GM19463 (cell line): ENCODE data around the gene ENDOG.
"Not testable (repeated sequence)": the region's sequence is repeated elsewhere in the genome, so short reads cannot be mapped to it uniquely, and the experiment has no call there.

Experiments
- ATAC-seq: cut with Tn5 transposase; IDR thresholded peaks from one replicate; pipeline ENCODE4 v1.9.1; 2021; ENCODE audit warnings: mild to moderate bottlenecking, moderate library complexity; ENCODE audit not compliant: unreplicated experiment

ENDOG gene

DNA sequence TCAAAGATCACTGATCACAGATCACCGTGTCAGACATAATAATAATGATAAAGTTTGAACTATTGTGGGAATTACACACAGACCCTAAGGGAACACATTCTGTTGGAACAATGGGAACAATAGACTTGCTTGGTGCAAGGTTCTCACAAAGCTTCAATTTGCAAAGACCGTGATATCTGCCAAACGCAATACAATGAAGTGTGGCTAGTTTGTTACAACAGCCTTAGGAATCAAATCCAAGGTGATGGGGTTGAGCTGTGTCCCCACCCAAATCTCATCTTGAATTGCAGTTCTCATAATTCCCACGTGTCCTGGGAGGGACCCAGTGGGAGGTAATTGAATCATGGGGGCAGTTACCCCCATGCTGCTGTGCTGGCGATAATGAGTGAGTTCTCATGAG lies 42.6 kb downstream of the ENDOG start:
- ATAC-seq: no peak

DNA sequence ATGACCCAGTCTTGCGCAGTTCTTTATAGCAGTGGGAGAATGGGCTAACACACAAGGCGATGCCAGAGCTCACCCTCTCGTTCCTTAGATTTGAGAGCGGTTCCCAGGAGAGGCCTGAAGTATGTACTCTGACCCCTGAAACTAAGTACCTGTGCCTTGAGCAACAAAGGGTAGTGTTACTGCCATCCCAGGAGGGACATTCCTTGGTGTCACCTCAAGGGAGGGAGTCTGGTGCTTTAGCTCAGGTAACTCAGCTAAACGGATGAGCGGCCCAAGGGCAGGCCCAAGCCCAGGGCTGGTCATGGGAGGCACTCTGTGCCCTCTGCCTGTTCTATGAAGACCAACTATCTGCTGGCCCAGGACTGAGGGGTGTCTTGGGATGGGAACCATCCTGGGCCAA lies 43.2 kb downstream of the ENDOG start:
- ATAC-seq: no peak

DNA sequence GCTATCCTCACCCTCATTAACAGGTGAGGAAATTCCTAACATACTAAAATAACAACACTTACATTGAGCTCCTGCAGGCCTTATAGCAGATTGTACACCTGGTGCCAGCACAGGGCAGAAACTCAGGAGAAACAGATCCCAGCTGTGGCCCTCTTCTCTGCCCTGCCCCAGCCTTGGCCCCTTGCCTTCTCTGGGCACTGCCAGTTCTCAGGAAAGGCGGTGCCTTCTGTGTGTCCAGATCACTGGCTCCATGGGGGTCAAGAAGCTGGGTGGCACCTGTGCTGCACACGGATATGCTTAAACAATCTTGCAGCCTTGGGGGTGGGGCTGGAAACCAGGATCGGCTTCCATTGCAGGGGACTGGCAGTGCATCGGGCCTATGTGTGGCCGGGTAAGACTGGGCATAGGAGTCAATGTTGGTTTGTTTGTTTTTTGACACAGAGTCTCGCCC lies 44.1 kb downstream of the ENDOG start:
- ATAC-seq: no peak

DNA sequence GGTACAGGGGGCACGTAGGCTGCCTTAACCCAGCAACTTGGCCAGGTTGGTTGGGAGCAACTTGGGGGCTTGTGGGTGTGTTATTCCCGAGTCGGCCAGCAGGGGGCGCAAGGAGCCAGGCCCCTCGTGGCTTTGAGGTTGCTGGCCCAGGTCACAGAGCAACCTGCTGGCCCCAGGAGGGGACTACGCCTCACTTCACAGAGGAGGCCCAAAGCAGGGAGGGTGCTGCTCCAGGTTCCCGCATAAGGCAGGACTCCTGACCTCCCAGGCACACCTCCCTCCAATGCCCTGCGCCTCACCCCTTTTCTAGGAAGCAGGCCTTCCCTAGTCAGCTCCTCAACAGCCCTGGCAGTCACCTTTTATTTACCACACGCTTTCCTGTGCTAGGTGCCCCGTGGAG lies 45.3 kb downstream of the ENDOG start:
- no peak for ATAC-seq

DNA sequence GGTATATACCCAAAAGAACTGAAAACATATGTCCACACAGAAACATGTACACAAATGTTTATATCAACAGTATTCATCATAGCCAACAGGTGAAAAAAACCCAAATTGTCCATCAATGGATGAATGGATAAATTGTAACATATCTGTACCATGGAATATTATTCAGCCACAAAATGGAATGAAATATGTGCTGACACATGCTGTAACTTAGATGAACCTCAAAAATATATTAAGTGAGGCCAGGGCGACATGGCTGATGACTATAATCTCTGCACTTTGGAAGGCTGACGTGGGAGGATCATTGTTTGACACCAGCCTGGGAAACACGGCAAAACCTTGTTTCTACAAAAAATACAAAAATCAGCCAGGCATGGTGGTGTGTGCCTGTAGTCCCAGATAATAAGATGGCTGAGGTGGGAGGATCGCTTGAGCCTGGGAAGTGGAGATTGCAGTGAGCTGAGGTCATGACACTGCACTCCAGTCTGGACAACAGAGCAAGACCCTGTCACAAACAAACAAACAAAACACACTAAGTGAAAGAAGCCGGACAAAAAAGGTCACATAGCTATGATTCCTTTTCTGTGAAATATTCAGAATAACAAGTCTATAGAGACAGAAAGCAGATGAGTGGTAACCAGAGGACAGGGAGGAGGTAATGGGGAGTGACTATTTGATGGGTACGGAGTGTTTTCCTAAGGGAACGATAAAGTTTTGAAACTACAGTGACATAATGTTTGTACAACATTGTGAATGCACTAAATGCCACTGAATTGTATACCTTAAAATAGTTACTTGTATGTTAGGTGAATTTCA lies 52.0 kb downstream of the ENDOG start:
- no peak for ATAC-seq

DNA sequence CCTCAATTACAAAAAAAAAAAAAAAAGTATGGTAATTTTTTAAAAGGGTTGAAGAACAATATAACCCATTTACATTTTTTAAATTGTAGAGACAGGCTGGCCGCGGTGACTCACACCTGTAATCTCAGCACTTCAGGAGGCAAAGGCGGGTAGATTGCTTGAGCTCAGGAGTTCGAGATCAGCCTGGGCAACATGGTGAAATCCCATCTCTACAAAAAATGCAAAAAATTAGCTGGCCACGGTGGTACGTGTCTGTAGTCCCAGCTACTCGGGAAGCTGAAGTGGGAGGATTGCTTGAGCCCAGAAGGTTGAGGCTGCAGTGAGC lies 52.6 kb downstream of the ENDOG start:
- ATAC-seq: not testable (repeated sequence)
